IMR-90 (cell line): ENCODE data around the gene SEMA6C. TPM values are rescaled to one million over a fixed set of nuclear protein-coding genes. Genes with fewer than 3 reads are reported as not detected.

Source experiments
- ATAC-seq: fragments of 200-7000 bp; cut with Tn5 transposase; 2 replicates; pipeline ENCODE4 v1.9.1; 2020; ENCODE audit warnings: low read depth, mild to moderate bottlenecking, moderate library complexity
- BruUV-seq: library from RNA; stranded (reverse); fragments of 400-500 nt; replicated peaks from 2 replicates; lab custom pipeline; 2021; lab: Mats Ljungman, UMichigan
- CTCF ChIA-PET: fragments of 300-600 bp; formaldehyde crosslinking; extraction: SDS; loops from one replicate; lab custom pipeline; 2021; ENCODE audit warnings: antibody characterized with exemption; lab: Yijun Ruan, JAX
- POLR2A ChIA-PET: fragments of 300-600 bp; sonication (Branson Sonifier 250); formaldehyde crosslinking; loops from one replicate; lab custom pipeline; 2022; ENCODE audit warnings: antibody characterized with exemption; ENCODE audit not compliant: unreplicated experiment; lab: Charles Lee
- DNase-seq: peaks from one replicate; pipeline ENCODE4 v3.0.0; 2013
- H2AFZ ChIP-seq: replicated peaks from 2 replicates; pipeline ENCODE3; 2013; ENCODE audit warnings: low read length, mild to moderate bottlenecking; ENCODE audit not compliant: poor library complexity
- H2AK5ac ChIP-seq: 2 replicates; pipeline ENCODE4 v1.6.1; 2013; ENCODE audit warnings: low read depth, low read length, inconsistent platforms
- H2AK9ac ChIP-seq: replicated peaks from 2 replicates; pipeline ENCODE3; 2013; ENCODE audit warnings: mild to moderate bottlenecking, low read depth, low read length, moderate library complexity; ENCODE audit not compliant: poor library complexity
- H2BK120ac ChIP-seq: 2 replicates; pipeline ENCODE4 v1.6.1; 2013; ENCODE audit warnings: low read depth, low read length, inconsistent platforms
- H2BK15ac ChIP-seq: 3 replicates; pipeline ENCODE4 v1.6.1; 2013; ENCODE audit warnings: low read depth, low read length, inconsistent platforms
- H2BK20ac ChIP-seq: 2 replicates; pipeline ENCODE4 v1.6.1; 2013; ENCODE audit warnings: low read depth, mild to moderate bottlenecking, inconsistent platforms, low read length, moderate library complexity
- H2BK5ac ChIP-seq: 2 replicates; pipeline ENCODE4 v1.6.1; 2013; ENCODE audit warnings: mild to moderate bottlenecking, low read depth, low read length, inconsistent platforms; ENCODE audit not compliant: poor library complexity, severe bottlenecking
- H3K14ac ChIP-seq: replicated peaks from 2 replicates; pipeline ENCODE4 v1.6.1; 2013; ENCODE audit warnings: low read depth, low read length, inconsistent platforms
- H3K18ac ChIP-seq: 2 replicates; pipeline ENCODE4 v1.6.1; 2013; ENCODE audit warnings: low read depth, low read length, control low read depth
- H3K23ac ChIP-seq: 2 replicates; pipeline ENCODE4 v1.6.1; 2013; ENCODE audit warnings: low read depth, low read length, inconsistent platforms
- H3K27ac ChIP-seq: 2 replicates; pipeline ENCODE4 v1.5.1; 2013; ENCODE audit warnings: mild to moderate bottlenecking, control low read depth, low read length; ENCODE audit not compliant: insufficient read depth
- H3K27me3 ChIP-seq: 2 replicates; pipeline ENCODE4 v1.6.1; 2013; ENCODE audit warnings: low read length; ENCODE audit not compliant: control insufficient read depth, insufficient read depth
- H3K36me3 ChIP-seq: 2 replicates; pipeline ENCODE4 v1.6.1; 2013; ENCODE audit warnings: low read length, mixed read lengths; ENCODE audit not compliant: control insufficient read depth, insufficient read depth
- H3K4ac ChIP-seq: 2 replicates; pipeline ENCODE4 v1.6.1; 2013; ENCODE audit warnings: low read depth, low read length, inconsistent platforms
- H3K4me1 ChIP-seq: 2 replicates; pipeline ENCODE4 v1.6.1; 2013; ENCODE audit warnings: low read length, mixed read lengths; ENCODE audit not compliant: control insufficient read depth, insufficient read depth
- H3K4me2 ChIP-seq: 2 replicates; pipeline ENCODE4 v1.6.1; 2013; ENCODE audit warnings: low read depth, mild to moderate bottlenecking, control low read depth, low read length, moderate library complexity
- H3K4me3 ChIP-seq: 2 replicates; pipeline ENCODE4 v1.5.1; 2013; ENCODE audit warnings: low read depth, mild to moderate bottlenecking, control low read depth, low read length, moderate library complexity; ENCODE audit not compliant: insufficient read depth
- H3K56ac ChIP-seq: 2 replicates; pipeline ENCODE4 v1.6.1; 2013; ENCODE audit warnings: low read length, inconsistent platforms; ENCODE audit not compliant: insufficient read depth; ENCODE audit errors: extremely low read depth
- H3K79me1 ChIP-seq, 2 experiments: 2 replicates each; pipeline ENCODE4 v1.6.1; 2013; ENCODE audit warnings: low read length in 2 of 2, inconsistent platforms in 1 of 2, low read depth in 1 of 2
- H3K9ac ChIP-seq: 2 replicates; pipeline ENCODE4 v1.6.1; 2013; ENCODE audit warnings: low read depth, low read length, control low read depth
- H3K9me1 ChIP-seq: 2 replicates; pipeline ENCODE4 v1.6.1; 2013; ENCODE audit warnings: low read length, inconsistent platforms; ENCODE audit not compliant: insufficient read depth
- H3K9me3 ChIP-seq: 2 replicates; pipeline ENCODE4 v1.6.1; 2013; ENCODE audit warnings: low read length; ENCODE audit not compliant: control insufficient read depth, insufficient read depth
- H4K20me1 ChIP-seq: 2 replicates; pipeline ENCODE4 v1.6.1; 2013; ENCODE audit warnings: low read length, inconsistent platforms; ENCODE audit not compliant: insufficient read depth
- H4K5ac ChIP-seq: 2 replicates; pipeline ENCODE4 v1.6.1; 2013; ENCODE audit warnings: mild to moderate bottlenecking, low read depth, low read length, control low read depth
- H4K8ac ChIP-seq, 2 experiments: 2 replicates each; pipeline ENCODE4 v1.6.1; 2013; ENCODE audit warnings: low read depth in 2 of 2, low read length in 2 of 2, control low read depth in 1 of 2, inconsistent platforms in 1 of 2
- H4K91ac ChIP-seq: 2 replicates; pipeline ENCODE4 v1.6.1; 2013; ENCODE audit warnings: low read depth, low read length, inconsistent platforms; ENCODE audit not compliant: insufficient read depth
- CEBPB ChIP-seq: IDR thresholded peaks from 2 replicates; pipeline ENCODE4 v1.6.1; 2012; ENCODE audit warnings: low read depth, low read length, improper control_type of control experiment
- CHD1 ChIP-seq: IDR thresholded peaks from 2 replicates; pipeline ENCODE4 v1.6.1; 2012; ENCODE audit warnings: low read depth, low read length, improper control_type of control experiment
- MAFK ChIP-seq: IDR thresholded peaks from 2 replicates; pipeline ENCODE4 v1.6.1; 2012; ENCODE audit warnings: low read depth, low read length, improper control_type of control experiment
- MXI1 ChIP-seq: IDR thresholded peaks from 2 replicates; pipeline ENCODE4 v1.6.1; 2012; ENCODE audit warnings: low read depth, mild to moderate bottlenecking, low read length, moderate library complexity, borderline replicate concordance
- NFE2L2 ChIP-seq: fragments of 150-350 bp; IDR thresholded peaks from 2 replicates; pipeline ENCODE4 v1.6.1; 2016; ENCODE audit warnings: low read depth, mild to moderate bottlenecking, low read length
- RAD21 ChIP-seq: IDR thresholded peaks from 2 replicates; pipeline ENCODE4 v1.6.1; 2012; ENCODE audit warnings: low read length, improper control_type of control experiment
- RFX5 ChIP-seq: IDR thresholded peaks from 2 replicates; pipeline ENCODE4 v1.8.0; 2012; ENCODE audit warnings: low read depth, mild to moderate bottlenecking, low read length, moderate library complexity
- SMC3 ChIP-seq: fragments of 150-350 bp; IDR thresholded peaks from 2 replicates; pipeline ENCODE4 v1.6.1; 2016; ENCODE audit warnings: low read depth, mild to moderate bottlenecking, antibody characterized with exemption, low read length, moderate library complexity
- USF2 ChIP-seq: fragments of 150-350 bp; IDR thresholded peaks from 2 replicates; pipeline ENCODE4 v1.6.1; 2017; ENCODE audit warnings: mild to moderate bottlenecking, antibody characterized with exemption, low read length, low read depth
- WGBS, 2 experiments: methylation state at CpG; one replicate each; pipeline versions ENCODE4 v1.1.5 to v1.1.7; 2013; ENCODE audit warnings: missing lambda C conversion rate in 2 of 2; ENCODE audit not compliant: insufficient read length in 1 of 2; ENCODE audit errors: extremely low coverage in 2 of 2; 5-methylcytosine and 5-hydroxymethylcytosine counted together
- dilution Hi-C: fragments of 300-500 bp; cut with HindIII; formaldehyde crosslinking; loops from one replicate; pipeline ENCODE4 v1.14.3; 2018; ENCODE audit warnings: low sequenced_read_pairs; ENCODE audit not compliant: unreplicated experiment
- in situ Hi-C: fragments of 300-500 bp; cut with MboI; formaldehyde crosslinking; loops from 3 replicates; pipeline ENCODE4 v1.14.3; 2019; ENCODE audit warnings: low sequenced_read_pairs, inconsistent platforms, mixed read lengths
- intact Hi-C: fragments of 100-400 bp; cut with micrococcal nuclease; formaldehyde crosslinking; loops from 2 replicates; pipeline ENCODE4 v1.10.0; 2022
- polyA plus RNA-seq, 3 experiments: library from polyadenylated mRNA; depleted of rRNA; stranded (reverse); fragments of >200 nt; gene quantifications; 2 replicates each; pipeline ENCODE4 v1.2.3, GENCODE V29; 2012; ENCODE audit warnings: low replicate concordance in 1 of 3
- total RNA-seq: library from RNA; depleted of rRNA; stranded (reverse); fragments of >200 nt; gene quantifications from 2 replicates; pipeline ENCODE4 v1.2.3, GENCODE V29; 2012
- TF ChIP-seq, protein P1 (sequence below): fragments of 150-350 bp; IDR thresholded peaks from 2 replicates; pipeline ENCODE4 v1.6.1; 2016; ENCODE audit warnings: low read depth, mild to moderate bottlenecking, low read length, moderate library complexity, borderline replicate concordance

SEMA6C gene
- total and polyA plus RNA-seq, 2 of the 4 experiments (the other 2 are of a cell fraction): 0.36 to 2.0 TPM

DNA sequence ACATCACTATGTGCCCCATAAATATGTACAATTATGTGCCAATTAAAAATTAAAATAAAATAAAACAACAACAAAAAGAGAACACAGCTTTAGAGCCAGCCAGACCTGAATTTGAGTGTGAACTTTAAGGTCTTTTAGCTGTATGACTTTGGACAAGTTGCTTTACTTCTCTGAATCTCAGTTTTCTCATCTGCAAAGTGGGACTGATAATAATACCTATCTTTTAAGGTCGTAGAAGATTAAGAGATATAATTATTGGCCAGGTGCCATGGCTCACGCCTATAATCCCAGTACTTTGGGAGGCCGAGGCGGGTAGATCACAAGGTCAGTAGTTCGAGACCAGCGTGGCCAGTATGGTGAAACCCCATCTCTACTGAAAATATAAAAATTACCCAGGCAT is 46.9 kb upstream of the SEMA6C start:
- BruUV-seq: no TSS peak
- Histone ChIP-seq H3K79me1 (peaks cover 12 to 30% of the 10 kb centered on the region in 2 experiments), H2AK5ac (no peak overlapping the region), H3K4me2 (no peak overlapping the region), H3K14ac (no peak overlapping the region), H3K9ac (no peak overlapping the region), H4K5ac (no peak overlapping the region), H3K23ac (no peak overlapping the region), H3K4me3 (no peak overlapping the region), H3K9me1 (peaks cover 5% of the 10 kb centered on the region; the same call in 1 of the 2 replicates), H2BK15ac (no peak overlapping the region), H3K36me3 (no peaks in the 10 kb centered on the region), H3K27ac (no peak overlapping the region), H2BK5ac (no peak overlapping the region), H3K4ac (no peak overlapping the region), H3K9me3 (no peaks in the 10 kb centered on the region), H2BK20ac (no peak overlapping the region), H4K8ac (no peak overlapping the region), H3K18ac (no peak overlapping the region), H3K4me1 (peaks cover 2% of the 10 kb centered on the region; the same call in 1 of the 2 replicates), H3K27me3 (no peaks in the 10 kb centered on the region), H2BK120ac (no peak overlapping the region), H2AK9ac (no peak overlapping the region), H4K20me1 (no peaks in the 10 kb centered on the region), H2AFZ (no peak overlapping the region), H4K91ac (no peak overlapping the region), H3K56ac (no peak overlapping the region)
- ChIA-PET CTCF (interaction anchor here (0.7 kb wide), 1 partner anchor 101 kb away, joined by 7 read pairs; no protein-coding TSS in a partner anchor), POLR2A (no interaction called here)
- TF ChIP-seq MAFK (no peak), RAD21 (no peak), RFX5 (no peak), NFE2L2 (no peak), CEBPB (no peak), USF2 (no peak), MXI1 (no peak), CHD1 (no peak), SMC3 (no peak)
- TF ChIP-seq, protein P1, sequence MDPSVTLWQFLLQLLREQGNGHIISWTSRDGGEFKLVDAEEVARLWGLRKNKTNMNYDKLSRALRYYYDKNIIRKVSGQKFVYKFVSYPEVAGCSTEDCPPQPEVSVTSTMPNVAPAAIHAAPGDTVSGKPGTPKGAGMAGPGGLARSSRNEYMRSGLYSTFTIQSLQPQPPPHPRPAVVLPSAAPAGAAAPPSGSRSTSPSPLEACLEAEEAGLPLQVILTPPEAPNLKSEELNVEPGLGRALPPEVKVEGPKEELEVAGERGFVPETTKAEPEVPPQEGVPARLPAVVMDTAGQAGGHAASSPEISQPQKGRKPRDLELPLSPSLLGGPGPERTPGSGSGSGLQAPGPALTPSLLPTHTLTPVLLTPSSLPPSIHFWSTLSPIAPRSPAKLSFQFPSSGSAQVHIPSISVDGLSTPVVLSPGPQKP: no peak
- DNase-seq: no peak
- no CpG with 5 or more reads among the region's 6 CpGs for WGBS, 2 experiments
- dilution Hi-C loops (no loop called here), in situ Hi-C loops (loop anchor here (10.0 kb wide), 1 partner anchor 211 kb away; no protein-coding TSS in a partner anchor), intact Hi-C loops (no loop called here)
- ATAC-seq: no peak
